ENCODE data around the gene CUTC.
"Not testable (repeated sequence)": the region's sequence is repeated elsewhere in the genome, so short reads cannot be mapped to it uniquely, and the experiment has no call there.

- not testable (repeated sequence) for TF ChIP-seq CTCF (conservative IDR thresholded peaks at IDR 0.05); ZFX (IDR thresholded peaks at IDR 0.05)
These were observed 14.1 kb downstream of the CUTC start for GRCh38 chr10:99746166-99746565.
